Stimulated activated CD8-positive, alpha-beta memory T cell treated with anti-CD3 and anti-CD28 coated beads, Interleukin-4, amount 100 ng/mL, for 48 hours (primary cell): ENCODE measurements around the gene ART3.

Source experiments
- DNase-seq: peaks from one replicate; pipeline ENCODE4 v3.0.0-alpha.2; 2020

ART3 gene

DNA sequence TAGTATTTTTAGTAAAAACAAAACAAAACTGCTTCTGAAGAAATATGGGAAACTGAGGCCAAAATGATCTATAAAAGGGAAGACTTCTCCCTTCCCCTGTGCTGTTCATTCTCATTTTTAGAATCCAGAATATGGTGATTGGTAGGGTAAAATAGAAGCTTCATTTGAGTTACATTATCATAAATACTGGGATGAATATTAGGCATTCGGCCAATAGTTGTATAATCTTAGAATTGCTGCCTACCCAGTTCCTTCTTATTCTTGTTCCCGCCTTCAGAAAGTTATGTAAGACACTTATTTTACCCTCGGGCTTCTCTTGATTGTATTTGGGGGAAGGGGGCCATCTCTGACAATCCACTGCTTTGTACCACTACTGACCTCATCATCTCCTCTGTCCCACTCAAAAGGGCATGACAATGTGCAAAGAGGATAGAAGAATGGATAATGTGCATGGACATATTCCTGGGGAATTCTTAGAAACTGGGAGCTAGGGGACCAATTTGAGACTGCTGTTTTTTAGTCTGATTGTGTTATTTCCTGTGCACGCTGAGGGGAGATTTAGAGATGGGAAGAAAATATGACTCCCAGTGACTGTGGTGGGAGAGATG, 588 bp downstream of the ART3 start:
- no peak for DNase-seq

DNA sequence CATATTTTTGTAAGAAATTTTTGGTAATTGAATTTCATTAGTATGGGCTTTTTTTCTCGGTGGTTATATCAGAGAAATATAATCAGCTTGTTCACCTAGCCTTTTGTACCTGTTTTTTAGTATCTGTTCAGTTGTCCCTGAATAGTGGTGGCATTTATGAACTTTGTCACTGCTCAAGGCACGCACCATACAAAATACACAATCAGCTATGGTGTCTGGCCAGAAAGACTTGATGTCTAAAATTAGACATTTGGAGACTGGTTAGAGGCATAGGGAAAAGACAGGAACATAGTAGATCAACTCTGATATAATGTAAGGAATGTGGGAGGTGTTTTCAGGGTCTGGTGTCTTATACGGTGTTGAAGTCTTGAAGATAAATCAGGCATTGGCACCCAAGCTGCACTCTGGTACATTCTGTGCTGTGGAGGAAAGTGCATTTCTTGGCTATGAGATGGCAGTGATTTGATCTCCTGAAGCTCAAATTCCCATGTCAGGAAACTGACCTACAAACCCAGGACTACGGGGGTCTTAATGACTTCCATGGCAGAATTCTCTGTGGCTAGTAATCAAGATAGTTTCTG, 3.6 kb downstream of the ART3 start:
- DNase-seq, result no peak

DNA sequence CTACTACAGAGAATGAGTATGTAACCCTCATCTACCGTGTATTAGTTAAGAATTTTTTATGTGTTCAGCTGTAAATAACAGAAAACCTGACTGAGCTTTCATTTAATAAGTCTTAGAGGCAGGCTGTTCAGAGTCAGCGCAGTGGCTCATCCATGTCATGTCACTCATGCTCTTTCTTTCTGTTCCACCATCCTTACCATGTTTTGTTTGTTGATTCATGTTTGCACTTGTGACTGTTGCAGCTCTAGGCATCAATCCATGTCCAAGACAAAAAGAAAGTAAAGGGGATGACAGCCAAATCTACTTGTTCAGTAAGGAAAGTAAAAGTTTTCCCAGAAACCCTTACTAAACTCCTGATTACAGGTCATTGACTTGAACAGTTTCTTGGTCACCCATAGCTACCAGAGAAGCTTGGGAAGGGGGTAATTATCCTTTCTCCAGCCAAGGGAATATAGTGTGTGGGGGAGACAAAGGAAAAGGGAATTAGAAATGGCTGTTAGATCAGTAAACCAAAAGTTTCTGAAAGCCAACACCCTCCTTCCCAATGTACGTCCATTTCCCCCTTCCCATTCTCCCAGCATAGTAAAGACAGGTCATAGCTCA, 9.0 kb downstream of the ART3 start:
- no peak for DNase-seq

DNA sequence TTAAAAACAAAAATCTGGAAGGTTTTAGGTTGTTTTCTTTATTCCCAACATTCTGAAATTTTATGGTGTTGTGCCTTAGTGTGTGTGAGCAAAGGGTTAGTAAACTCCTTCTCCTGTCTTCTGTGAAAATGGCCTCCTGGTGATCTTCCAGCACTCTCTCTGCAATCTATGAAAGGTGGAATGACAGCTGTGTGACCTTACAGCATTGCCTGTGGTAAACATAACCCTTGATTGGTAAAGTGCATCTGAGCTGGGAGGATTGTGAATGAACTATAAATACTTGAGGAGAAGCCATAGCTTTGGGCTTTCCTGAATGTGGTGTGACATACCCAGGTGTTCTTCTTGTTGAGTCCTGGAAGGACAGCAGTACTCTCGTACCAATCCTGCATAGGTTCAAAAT, 10.0 kb downstream of the ART3 start:
- DNase-seq, result no peak

DNA sequence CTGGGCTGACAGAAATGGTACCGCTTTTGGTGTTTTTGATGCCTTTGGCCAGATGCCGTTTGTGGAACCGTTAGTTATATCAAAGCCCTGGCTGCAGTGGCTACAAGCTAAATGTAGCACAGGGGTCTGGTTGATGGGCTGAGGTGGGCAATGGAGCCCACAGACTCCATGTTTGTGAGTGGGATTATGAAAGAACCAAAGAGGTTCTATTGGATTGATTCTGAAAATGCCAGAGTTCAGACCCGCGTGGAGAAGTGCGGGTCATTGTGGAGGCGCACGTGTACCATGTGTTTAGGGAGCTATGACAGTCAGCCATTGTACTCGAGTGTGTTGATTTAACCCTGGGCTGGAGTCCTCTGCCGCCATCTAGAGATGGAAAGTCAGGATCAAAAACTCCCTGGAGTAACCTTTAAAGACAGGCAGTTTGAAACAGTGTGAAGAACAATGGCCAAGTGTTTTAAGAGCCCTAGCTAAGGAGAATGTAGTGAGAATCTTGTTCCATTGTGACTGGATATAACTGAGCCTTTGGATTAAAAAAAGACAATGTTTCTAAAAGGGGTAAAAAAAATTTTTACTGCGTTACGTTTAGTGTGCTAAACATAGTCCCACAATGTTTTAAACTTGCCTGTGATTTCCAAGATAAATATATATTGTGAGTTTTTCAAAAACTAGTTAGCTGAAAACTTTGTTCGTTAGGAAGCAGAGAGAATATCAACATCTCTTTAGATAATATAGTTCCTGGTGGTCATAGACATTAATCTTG, 12.7 kb downstream of the ART3 start:
- DNase-seq, result peak; percentile 30

DNA sequence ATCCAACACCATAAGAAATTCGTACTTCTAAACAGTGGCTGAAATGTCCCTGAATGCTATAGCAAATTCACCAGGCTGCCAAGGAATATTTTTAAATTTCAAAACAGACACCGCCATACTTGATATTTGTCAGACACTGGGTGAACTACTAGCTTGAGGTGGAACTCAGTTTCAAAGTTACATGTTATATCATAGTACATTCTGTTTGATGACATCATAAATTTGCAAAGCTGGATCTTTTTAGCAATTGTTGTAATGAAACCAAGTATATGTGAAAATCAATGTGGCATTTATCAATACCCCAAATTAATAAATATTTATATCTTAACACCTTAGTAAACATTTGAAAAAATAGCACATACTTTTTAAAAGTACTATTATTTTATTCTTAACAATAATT, 14.2 kb downstream of the ART3 start:
- DNase-seq, result no peak

DNA sequence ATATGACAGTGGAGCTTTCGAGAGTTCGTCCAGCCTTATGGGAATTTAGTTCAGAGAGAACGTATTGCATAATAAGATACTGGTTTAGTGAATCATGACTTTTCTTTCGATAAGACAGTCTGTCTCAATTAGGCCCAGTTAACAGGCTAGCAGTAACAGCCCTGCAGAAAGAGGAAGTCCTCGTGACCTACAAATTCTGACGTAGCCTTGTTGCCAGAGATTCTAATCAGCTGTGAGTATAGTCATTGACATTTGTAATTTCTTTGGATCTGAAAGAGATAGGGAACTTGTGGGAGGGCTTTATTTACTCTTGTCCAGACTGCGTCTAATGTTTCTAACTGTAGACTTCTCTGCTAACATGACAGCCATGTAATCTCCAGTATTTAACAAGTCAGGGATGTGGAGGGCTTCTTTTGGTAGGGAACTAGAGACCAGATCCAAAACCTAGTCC, 15.8 kb downstream of the ART3 start:
- no peak for DNase-seq

DNA sequence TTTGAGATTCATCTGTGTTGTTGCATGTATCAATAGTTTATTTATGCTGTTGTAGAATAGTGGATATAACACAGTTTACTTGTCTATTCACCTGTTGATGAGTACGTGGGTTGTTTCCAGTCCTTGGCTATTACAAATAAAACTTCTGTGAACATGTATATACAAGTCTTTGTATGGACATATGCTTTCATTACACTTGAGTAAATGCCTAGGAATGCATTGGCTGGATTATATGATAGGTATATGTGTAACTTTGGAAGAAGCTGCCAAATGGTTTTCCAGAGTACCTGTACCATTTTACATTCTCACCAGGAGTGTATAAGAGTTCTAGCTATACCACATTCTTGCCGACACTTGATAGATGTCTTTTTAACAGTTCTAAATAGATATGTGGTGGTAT, 16.5 kb downstream of the ART3 start:
- DNase-seq, result no peak

DNA sequence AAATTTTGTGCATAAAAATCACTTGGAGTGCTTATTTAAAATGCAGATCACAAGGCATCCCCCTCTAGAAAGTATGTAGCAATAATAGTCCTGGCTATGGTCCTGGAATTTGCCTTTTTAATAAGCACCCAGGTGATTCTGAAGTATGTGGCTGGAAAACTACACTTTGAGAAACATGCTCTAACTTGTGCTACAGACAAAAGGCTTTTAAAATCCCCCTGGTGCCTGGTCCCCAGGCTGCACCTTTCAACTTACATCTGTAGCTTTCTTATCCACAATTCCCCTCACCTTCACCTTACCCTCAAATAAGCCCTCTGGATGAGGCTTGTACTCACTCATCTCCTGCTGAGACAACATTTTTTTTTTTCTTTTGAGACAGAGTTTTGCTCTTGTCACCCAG, 21.1 kb downstream of the ART3 start:
- DNase-seq, result no peak

DNA sequence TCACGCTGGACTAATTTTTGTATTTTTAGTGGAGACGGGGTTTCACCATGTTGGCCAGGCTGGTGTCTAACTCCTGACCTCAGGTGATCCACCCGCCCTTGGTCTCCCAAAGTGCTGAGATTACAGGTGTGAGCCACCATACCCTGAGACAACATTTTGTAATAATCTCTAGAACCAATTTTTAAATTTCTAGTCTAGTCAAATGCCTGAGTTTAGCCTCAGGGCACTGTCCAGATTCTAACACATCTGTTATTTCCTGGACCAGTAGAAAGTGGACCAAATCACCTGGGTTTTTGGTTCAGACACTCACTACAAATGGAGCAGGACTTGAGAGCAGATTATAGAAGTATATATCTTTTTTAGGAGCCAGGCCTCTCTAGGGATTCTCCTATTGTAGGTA, 21.6 kb downstream of the ART3 start:
- no peak for DNase-seq

DNA sequence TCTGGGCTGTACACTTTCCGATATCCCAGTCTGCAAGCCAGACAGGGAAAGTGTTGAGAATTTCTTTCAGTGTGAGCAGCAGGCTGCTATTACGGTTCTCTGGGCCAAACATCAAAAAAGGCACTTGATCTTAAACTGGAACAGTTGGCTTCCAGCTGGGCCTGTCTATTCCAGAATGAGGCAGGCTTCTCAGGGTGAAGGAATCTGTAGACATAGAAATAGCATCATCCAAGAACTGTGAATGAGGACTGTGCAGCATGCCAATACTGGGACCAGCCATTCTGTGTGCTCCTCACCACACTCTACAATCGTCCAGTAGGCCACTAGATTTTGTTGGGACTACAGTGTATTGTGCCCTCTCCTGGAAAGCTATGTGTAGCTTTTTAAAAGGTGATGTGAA, 31.1 kb downstream of the ART3 start:
- DNase-seq, result no peak

DNA sequence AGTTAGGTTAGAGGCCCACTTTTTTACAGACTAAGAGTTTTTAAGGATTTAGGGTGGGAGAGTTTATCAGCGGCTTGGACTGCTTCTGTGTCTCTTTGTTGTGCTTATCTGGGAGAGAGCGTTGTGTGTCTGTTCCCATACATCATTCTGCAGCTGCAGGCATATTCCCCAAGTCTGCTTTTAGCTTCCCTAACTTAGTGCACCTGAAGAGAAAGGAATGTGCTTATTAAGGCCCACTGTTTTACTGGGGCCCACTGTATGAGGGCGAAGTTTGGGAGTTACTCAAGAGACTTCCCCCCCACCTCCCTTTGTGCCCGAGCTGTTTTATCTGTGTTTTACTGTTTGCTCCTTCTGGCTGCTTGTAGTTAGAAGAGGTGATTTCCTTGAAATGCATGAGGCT, 31.9 kb downstream of the ART3 start:
- DNase-seq, result no peak

DNA sequence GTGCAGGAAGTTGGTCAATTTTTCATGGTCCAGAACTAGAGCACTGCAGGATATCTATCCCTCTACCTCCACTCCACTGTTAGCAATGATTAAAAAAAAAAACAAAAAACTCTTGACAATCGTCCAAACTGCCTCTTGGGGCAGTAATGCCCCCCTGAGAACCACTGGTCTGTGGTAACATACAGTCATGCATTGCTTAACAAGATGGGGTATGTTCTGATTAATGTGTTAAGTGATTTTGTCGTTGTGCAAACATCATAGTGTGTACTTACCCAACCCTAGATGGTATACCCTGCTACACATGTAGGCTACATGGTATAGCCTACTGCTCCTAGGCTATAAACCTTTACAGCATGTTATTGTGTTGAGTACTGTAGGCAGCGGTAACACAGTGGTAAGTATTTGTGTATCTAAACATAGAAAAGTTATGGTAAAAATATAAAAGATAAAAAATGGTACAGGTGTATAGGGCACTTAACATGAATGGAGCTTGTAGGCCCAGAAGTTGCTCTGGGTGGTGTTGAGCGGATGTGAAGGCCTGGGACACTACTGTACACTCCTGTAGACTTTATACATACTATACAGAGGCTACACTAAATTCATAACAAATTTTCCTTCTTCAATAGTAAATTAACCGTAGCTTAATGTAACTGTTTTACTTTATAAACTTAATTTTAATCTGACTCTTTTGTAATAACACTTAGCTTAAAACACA, 34.1 kb downstream of the ART3 start:
- no peak for DNase-seq

DNA sequence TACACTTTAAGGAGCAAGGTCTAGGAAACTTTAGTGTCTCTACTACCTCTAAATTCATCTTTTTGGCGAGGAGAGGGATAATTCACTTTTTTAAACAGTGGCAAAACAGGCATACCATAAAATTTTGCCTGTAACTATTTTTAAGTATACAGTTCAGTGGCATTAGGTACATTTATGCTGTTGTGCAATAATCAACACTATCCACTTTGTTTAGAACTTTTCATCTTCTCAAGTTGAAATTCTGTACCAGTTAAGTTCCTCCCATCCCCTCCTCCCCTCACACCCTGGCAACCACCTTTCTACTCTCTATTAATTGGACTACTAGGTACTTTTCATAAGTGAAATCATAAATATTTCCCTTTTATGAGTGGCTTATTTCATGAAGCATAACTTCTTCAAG, 42.3 kb downstream of the ART3 start:
- DNase-seq, result no peak

DNA sequence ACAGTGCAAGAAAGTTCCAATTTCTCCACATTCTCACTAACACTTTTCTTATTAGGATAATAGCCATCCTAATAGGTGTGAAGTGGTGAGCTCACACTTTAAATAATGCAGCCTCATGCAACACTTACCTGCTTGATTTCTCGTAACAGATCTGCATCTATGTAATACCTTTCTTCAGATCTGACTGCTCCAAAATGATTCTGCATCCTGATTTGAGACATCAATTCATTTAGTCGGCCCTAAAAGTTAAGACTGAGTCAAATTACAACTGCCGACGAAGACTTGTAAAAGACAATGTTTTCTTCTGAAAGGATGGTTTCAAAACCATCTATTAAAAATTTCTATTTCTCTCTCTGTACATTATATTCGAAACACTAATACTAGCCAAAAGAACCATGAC, 43.0 kb downstream of the ART3 start:
- no peak for DNase-seq

DNA sequence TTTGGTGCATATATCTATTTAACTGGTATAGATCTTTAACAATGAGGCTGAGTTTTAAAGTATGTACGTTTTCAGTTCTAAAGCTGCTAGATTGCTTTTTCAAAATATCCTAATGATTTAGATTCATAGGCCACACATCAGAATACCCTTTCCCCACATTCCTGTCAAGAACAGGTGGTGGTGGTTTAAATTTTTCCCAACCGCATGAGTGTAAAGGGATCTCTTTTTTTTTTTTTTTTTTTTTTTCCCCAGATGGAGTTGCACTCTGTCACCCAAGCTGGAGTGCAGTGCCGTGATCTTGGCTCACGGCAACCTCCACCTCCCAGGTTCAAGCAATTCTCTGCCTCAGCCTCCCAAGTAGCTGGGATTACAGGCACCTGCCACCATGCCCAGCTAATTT, 45.7 kb downstream of the ART3 start:
- DNase-seq, result no peak

DNA sequence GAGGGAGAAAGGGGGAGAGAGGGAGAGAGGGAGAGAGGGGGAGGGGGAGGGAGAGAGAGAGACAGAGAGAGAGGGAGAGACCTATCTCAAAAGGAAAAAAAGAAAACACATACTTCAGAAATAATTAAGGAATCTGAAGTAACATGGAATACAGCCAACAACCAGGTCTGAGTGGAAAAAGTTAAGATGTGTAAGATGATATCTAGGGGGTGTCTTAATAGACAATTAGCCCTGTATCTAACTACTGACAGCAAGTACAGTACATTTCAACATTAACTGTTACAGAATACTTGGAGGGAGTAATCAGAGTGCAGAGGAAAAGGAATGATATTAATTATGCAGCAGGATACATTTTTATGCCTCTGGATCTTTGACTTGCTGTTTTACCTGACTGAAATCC, 51.3 kb downstream of the ART3 start:
- DNase-seq, result no peak

DNA sequence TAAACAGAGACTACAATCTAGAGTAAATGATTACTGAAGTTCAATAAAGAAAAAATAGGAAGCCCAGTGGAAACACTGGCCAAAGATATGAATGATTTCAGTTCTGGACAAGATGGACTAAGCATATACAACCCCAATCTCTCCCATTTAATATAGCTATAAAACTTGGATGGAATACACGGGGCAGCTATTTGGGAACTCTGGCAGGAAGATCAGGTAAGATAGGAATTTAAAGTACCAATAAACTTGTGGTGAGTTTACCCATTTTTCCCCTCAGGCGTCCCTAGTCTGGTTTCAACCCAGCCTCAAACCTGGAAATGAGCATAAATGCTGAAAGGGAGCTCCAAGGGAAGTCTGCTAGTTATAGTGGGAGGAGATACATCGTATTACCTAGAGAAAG, 53.2 kb downstream of the ART3 start:
- no peak for DNase-seq

DNA sequence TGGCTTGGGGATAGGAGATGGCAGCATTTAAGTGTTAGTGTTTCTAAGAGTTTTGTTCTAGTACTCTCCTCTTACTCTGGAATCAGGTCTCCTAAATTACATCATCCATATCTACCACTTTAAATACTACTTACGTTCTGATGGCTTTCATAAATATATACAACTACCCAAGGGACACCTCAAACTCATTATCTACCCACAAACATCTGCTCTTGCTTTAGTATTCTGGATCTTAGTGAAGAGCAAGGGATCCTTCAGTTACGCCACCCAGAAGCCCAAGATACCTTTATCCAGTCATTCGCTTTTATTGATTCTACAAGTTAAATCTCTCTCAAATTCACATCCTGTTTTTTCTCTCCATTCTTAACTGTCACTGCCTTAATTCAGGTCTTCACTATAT, 66.7 kb downstream of the ART3 start:
- DNase-seq, result no peak

DNA sequence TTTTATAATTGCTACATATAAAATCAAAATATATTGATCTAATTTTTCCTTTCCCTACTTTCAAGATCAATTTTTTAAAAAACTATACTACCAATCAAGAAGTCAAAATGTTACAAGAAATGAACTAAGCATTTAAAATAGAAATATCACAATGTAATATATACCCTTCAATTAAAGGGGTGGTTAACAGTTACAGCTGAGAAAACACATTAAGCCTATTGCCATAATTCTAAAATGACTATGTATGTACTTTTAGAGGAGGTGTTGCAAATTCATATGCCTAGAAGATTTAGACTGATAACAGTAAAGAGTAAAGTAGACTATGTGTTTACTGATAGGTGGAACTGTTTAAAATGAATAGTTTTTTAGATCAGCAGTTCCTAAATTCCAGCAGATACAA, 70.0 kb downstream of the ART3 start:
- no peak for DNase-seq

DNA sequence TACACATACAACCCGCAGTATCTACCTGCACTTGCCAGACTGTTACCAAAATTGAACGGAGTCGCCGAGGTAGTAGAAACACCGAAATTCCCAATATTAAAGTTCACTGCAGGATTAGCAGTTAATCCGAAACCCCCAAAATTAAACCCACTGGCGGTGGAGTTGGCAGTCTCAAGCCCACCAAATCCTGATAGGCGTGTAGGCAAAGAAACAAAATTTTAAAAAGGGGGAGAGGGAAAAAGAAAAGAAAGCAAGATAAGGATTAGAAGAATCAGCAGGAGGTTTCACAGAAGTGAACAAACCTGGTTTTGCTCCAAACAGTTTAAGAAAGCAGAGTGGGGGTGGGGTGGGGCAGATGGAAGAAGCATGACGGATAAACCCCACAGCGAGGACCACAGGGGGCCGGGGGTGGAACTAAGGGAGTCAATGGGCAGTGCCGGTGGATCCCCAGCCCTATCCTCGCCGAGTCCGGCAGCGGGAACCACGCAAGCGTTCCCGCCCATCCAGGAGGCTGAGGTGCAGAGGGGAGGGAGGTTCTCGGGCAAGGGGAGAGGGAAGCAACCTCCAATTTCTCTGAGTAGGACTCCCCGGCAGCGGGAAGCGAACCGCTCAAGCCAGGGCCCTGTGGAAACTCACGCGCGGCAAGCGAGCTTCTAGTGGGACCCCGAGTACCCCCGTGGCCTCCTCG, 73.1 kb downstream of the ART3 start:
- peak; percentile 75 for DNase-seq

DNA sequence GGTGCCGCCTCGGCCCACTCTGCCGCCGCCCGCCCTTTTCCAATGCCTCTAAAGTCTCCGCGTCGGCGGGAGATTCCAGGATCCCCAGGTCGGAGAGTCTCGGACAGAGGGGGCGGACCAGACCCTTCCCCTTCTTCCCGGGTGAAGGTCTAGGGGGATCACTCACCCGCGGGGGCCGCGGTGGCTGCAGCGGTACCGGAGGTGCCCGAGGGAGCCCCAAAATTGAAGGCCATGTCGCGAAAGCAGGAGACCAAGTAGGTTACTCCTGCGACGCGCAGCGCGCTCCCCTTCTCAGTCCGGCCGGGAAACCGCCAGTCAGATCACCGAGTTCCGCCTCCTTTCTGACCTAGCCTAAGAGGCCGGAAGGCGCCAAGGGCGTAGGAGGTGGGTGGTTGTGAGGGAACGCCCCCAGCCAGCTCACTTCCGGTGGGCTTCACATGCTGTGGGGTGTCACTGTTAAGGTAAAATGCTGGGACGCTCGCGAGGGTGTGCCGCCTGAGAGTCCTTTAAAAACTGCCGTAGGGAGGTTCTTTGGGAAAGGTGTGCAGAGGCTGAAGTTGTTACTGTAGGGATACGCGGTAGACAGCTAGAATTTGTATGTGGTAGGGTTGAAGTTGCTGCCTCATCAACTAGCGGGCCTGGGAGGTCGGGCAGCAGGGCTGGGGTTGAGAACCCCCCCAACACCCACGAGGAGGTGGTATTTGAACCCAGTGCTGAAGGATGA, 73.8 kb downstream of the ART3 start, which contains the start of gene NUP54:
Gene NUP54 (minus strand): TSS at position 256 of the 724 bp plus-strand sequence. CDS start 23 bp downstream, at position 233.
- DNase-seq, result peak; percentile 98
